ENCODE data around the gene SLC25A19. TPM values are rescaled to one million over a fixed set of nuclear protein-coding genes. Genes with fewer than 3 reads are reported as not detected.

Gene SLC25A19
- total and polyA plus RNA-seq, 2 donors from 2014 or later, result 11.2 to 15.3 TPM

DNA sequence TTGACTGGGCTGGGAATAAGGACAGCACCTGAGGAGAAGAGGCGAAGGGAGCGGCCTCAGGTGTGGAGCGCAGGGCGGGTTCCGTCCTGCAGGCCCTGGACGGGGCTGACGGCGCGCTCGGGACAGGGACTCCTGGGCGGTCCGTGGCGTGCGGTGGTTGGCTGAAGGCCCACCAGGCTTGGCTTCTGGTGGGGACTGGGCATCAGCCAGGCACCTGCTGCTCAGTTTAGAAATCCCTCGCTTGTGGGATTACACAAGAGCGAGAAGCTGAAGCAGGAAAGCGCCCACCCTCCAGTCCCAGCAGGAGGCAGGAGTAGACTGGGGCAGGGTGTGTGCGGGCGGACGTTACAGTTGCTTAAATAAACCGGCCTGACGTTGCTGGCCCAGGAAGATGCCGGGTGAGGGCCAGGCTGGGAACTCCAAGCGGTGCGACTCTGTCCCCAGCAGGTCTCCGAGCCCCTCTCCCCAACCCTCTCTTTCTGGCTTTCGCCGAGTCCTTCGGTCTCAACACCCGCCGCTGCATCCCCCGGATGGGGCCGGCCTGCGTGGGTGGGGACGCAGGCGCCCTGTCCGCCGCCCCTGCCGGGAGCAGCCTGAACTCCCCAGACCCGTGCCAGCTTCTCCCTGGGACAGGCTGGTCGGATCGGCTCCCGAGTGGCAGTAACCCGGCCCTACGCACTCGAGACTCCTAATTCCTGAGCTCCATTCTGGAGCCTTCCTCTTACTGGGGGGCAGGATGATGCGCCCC lies 18.8 kb downstream of the SLC25A19 start:
- DNase-seq (peak; percentile 79 to 88 (median 86)), FAIRE-seq (no peak)
- peaks cover 4 to 14% (median 14%) of the 10 kb centered on the region in 3 donors for H3K36me3 ChIP-seq (ENCODE audit: control insufficient read depth in 2 of 3, insufficient read depth in 3 of 3, low read length in 3 of 3)
- peaks cover 0 to 13% (median 0%) of the 10 kb centered on the region in 3 donors for H3K4me1 ChIP-seq (ENCODE audit: control insufficient read depth in 2 of 3, insufficient read depth in 2 of 3, low read depth in 1 of 3, low read length in 3 of 3)
- no peaks in the 10 kb centered on the region for H3K27me3 ChIP-seq (ENCODE audit: control insufficient read depth, insufficient read depth, low read length)
- H3K27ac ChIP-seq (ENCODE audit: low read depth in 2 of 2, low read length in 2 of 2), result peak overlapping the region; percentile 76 to 92
- peak overlapping the region; percentile 44 to 94 (median 80) for H3K9ac ChIP-seq (ENCODE audit: low read length in 3 of 3)
- H3K4me3 ChIP-seq (ENCODE audit: low read length in 3 of 3), result peak overlapping the region; percentile 64 to 75 (median 68)
- intact Hi-C loops (cut with DNase I), result no loop called here
- TF ChIP-seq, protein P1, sequence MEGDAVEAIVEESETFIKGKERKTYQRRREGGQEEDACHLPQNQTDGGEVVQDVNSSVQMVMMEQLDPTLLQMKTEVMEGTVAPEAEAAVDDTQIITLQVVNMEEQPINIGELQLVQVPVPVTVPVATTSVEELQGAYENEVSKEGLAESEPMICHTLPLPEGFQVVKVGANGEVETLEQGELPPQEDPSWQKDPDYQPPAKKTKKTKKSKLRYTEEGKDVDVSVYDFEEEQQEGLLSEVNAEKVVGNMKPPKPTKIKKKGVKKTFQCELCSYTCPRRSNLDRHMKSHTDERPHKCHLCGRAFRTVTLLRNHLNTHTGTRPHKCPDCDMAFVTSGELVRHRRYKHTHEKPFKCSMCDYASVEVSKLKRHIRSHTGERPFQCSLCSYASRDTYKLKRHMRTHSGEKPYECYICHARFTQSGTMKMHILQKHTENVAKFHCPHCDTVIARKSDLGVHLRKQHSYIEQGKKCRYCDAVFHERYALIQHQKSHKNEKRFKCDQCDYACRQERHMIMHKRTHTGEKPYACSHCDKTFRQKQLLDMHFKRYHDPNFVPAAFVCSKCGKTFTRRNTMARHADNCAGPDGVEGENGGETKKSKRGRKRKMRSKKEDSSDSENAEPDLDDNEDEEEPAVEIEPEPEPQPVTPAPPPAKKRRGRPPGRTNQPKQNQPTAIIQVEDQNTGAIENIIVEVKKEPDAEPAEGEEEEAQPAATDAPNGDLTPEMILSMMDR (IDR thresholded peaks at IDR 0.05; ENCODE audit: borderline replicate concordance, extremely low read depth, insufficient read depth), result peak; percentile 28
- no peaks in the 10 kb centered on the region for H3K9me3 ChIP-seq (ENCODE audit: control insufficient read depth in 2 of 3, insufficient read depth in 1 of 3, low read length in 3 of 3)

- Histone ChIP-seq H3K4me1 (ENCODE audit: control insufficient read depth in 2 of 3, insufficient read depth in 2 of 3, low read depth in 1 of 3, low read length in 3 of 3) (peaks cover 0 to 13% (median 0%) of the 10 kb centered on the region in 3 donors), H3K27ac (ENCODE audit: low read depth in 2 of 2, low read length in 2 of 2) (no peak overlapping the region), H3K9ac (ENCODE audit: low read length in 3 of 3) (peak overlapping the region in 2 of 3 donors; percentile 80 to 94), H3K4me3 (ENCODE audit: low read length in 3 of 3) (peak overlapping the region; percentile 30 to 75 (median 64)), H3K9me3 (ENCODE audit: control insufficient read depth in 2 of 3, insufficient read depth in 1 of 3, low read length in 3 of 3) (no peaks in the 10 kb centered on the region), H3K36me3 (ENCODE audit: control insufficient read depth in 2 of 3, insufficient read depth in 3 of 3, low read length in 3 of 3) (peaks cover 4 to 16% (median 15%) of the 10 kb centered on the region in 3 donors), H3K27me3 (ENCODE audit: control insufficient read depth, insufficient read depth, low read length) (no peaks in the 10 kb centered on the region)
- TF ChIP-seq, protein P1 (IDR thresholded peaks at IDR 0.05; ENCODE audit: borderline replicate concordance, extremely low read depth, insufficient read depth), result no peak
- intact Hi-C loops (cut with DNase I), result no loop called here
- FAIRE-seq (no peak), DNase-seq (no peak)
Observed at GRCh38 chr17:75269844-75270217, 19.4 kb downstream of the SLC25A19 start.

DNA sequence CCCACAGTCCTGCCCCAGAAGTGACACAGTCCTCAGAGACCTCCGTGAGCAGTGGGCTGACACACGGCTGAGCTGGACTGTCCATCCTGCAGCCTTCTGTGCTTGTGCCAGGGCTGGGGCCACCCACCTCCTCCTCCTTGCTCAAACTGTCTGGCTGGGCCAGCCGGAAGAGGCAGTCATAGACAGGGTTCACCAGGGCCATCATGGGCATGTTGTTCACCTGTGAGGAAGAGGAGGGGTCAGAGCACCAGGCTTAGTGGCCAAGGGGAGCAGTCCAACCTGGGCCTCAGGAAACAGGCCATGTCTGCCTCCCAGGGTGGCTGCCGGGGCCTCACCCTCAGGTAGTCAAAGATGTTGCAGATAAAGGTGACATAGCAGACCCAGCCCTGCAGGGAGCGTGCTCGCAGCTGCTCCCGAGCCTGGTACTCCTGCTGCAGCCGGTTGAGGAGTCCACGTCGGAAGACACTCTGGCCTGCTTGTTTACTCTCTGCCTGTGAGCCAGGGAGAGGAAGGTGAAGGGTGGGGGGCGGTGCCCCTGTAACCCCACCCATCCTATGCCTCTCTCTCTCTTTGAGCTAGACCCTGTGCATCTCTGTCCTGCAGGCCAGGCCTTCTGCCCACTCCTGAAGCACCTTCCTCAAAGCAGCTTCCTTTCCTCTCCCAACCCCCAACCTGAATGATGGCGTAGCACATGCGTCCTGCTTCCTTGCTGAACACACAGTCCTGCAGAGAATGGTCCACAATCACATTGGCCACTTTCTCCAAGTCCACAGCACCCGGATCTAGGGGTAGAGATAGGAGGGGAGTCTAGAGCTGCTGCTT lies 21.6 kb downstream of the SLC25A19 start:
- Histone ChIP-seq H3K4me3 (ENCODE audit: low read length in 3 of 3) (no peak overlapping the region), H3K27ac (ENCODE audit: low read depth in 2 of 2, low read length in 2 of 2) (no peak overlapping the region), H3K9me3 (ENCODE audit: control insufficient read depth in 2 of 3, insufficient read depth in 1 of 3, low read length in 3 of 3) (no peaks in the 10 kb centered on the region), H3K27me3 (ENCODE audit: control insufficient read depth, insufficient read depth, low read length) (no peaks in the 10 kb centered on the region), H3K36me3 (ENCODE audit: control insufficient read depth in 2 of 3, insufficient read depth in 3 of 3, low read length in 3 of 3) (peaks cover 6 to 17% (median 16%) of the 10 kb centered on the region in 3 donors), H3K9ac (ENCODE audit: low read length in 3 of 3) (no peak overlapping the region), H3K4me1 (ENCODE audit: control insufficient read depth in 2 of 3, insufficient read depth in 2 of 3, low read depth in 1 of 3, low read length in 3 of 3) (peaks cover 0 to 14% (median 2%) of the 10 kb centered on the region in 3 donors)
- intact Hi-C loops (cut with DNase I), result no loop called here
- FAIRE-seq, result no peak
- peak in 1 of 5 donors; percentile 62 for DNase-seq
- TF ChIP-seq, protein P1 (IDR thresholded peaks at IDR 0.05; ENCODE audit: borderline replicate concordance, extremely low read depth, insufficient read depth), result no peak

All from kidney (tissue), 14 donors.